ENCODE results near the gene ATAD1. TPM values are rescaled to one million over a fixed set of nuclear protein-coding genes. Genes with fewer than 3 reads are reported as not detected.

Gene ATAD1
- total and polyA plus RNA-seq, 7 donors: 38.6 to 84.6 (median 58.5) TPM

- H3K4me1 ChIP-seq: no peaks in the 10 kb centered on the region
- H3K9me3 ChIP-seq: no peaks in the 10 kb centered on the region
- no peaks in the 10 kb centered on the region for H3K36me3 ChIP-seq (ENCODE audit: insufficient read depth in 1 of 2, low read depth in 1 of 2)
- H3K27ac ChIP-seq: no peak overlapping the region
- intact Hi-C loops (cut with DNase I): no loop called here
- H3K4me3 ChIP-seq: no peak overlapping the region
- ATAC-seq: no peak
- no peaks in the 10 kb centered on the region for H3K27me3 ChIP-seq (ENCODE audit: insufficient read depth in 3 of 3, low read length in 2 of 3)
- no peak for DNase-seq
- TF ChIP-seq CTCF (IDR thresholded peaks at IDR 0.05): no peak
These were observed 24.9 kb upstream of the ATAD1 start for GRCh38 chr10:87842776-87843497.

GRCh38 chr10:87842220-87842641 lies 24.2 kb upstream of the ATAD1 start:
- no peaks in the 10 kb centered on the region for H3K4me1 ChIP-seq
- no peaks in the 10 kb centered on the region for H3K36me3 ChIP-seq (ENCODE audit: insufficient read depth in 1 of 2, low read depth in 1 of 2)
- no peak overlapping the region for H3K27ac ChIP-seq
- H3K27me3 ChIP-seq (ENCODE audit: insufficient read depth in 3 of 3, low read length in 2 of 3): no peaks in the 10 kb centered on the region
- WGBS, 3 donors: 88 to 96% (median 89%) methylated on average over 1 of the region's 1 CpG
- no peak for DNase-seq
- no peak for TF ChIP-seq CTCF (IDR thresholded peaks at IDR 0.05)
- no peak overlapping the region for H3K4me3 ChIP-seq
- no peaks in the 10 kb centered on the region for H3K9me3 ChIP-seq
- intact Hi-C loops (cut with DNase I): no loop called here
- no peak for ATAC-seq

- Histone ChIP-seq H3K36me3 (ENCODE audit: insufficient read depth in 1 of 2, low read depth in 1 of 2) (no peaks in the 10 kb centered on the region), H3K4me1 (no peaks in the 10 kb centered on the region), H3K4me3 (no peak overlapping the region), H3K27me3 (ENCODE audit: insufficient read depth in 3 of 3, low read length in 2 of 3) (no peaks in the 10 kb centered on the region), H3K9me3 (no peaks in the 10 kb centered on the region), H3K27ac (no peak overlapping the region)
- WGBS, 3 donors: 91 to 95% (median 93%) methylated on average over 3 of the region's 3 CpGs
- no peak for TF ChIP-seq CTCF (IDR thresholded peaks at IDR 0.05)
- no peak for ATAC-seq
- DNase-seq: no peak
- intact Hi-C loops (cut with DNase I): no loop called here
These were observed 23.2 kb upstream of the ATAD1 start for GRCh38 chr10:87841186-87841585.

- DNase-seq: no peak
- Histone ChIP-seq H3K9me3 (no peaks in the 10 kb centered on the region), H3K27me3 (ENCODE audit: insufficient read depth in 3 of 3, low read length in 2 of 3) (no peaks in the 10 kb centered on the region), H3K36me3 (ENCODE audit: insufficient read depth in 1 of 2, low read depth in 1 of 2) (no peaks in the 10 kb centered on the region), H3K4me1 (no peaks in the 10 kb centered on the region), H3K4me3 (no peak overlapping the region), H3K27ac (no peak overlapping the region)
- ATAC-seq: no peak
- intact Hi-C loops (cut with DNase I): no loop called here
- no peak for TF ChIP-seq CTCF (IDR thresholded peaks at IDR 0.05)
- 60 to 72% (median 60%) methylated on average over 2 of the region's 2 CpGs for WGBS, 3 donors
These were observed 20.6 kb upstream of the ATAD1 start for GRCh38 chr10:87838650-87839049.

- Histone ChIP-seq H3K36me3 (ENCODE audit: insufficient read depth in 1 of 2, low read depth in 1 of 2) (no peaks in the 10 kb centered on the region), H3K4me1 (no peaks in the 10 kb centered on the region), H3K9me3 (no peaks in the 10 kb centered on the region), H3K4me3 (no peak overlapping the region), H3K27me3 (ENCODE audit: insufficient read depth in 3 of 3, low read length in 2 of 3) (no peaks in the 10 kb centered on the region), H3K27ac (no peak overlapping the region)
- DNase-seq: no peak
- no peak for ATAC-seq
- intact Hi-C loops (cut with DNase I): no loop called here
- no peak for TF ChIP-seq CTCF (IDR thresholded peaks at IDR 0.05)
These were observed 19.4 kb upstream of the ATAD1 start for GRCh38 chr10:87837445-87837844.

Data from psoas muscle (tissue), 8 donors.